Raji (cell line): ENCODE data around the gene NUP98.

Experiments
- POLR2A ChIP-seq: IDR thresholded peaks from 2 replicates; pipeline ENCODE4 v1.6.1; 2011; ENCODE audit warnings: low read depth, low read length, control low read depth; ENCODE audit not compliant: insufficient read depth

Gene NUP98

DNA sequence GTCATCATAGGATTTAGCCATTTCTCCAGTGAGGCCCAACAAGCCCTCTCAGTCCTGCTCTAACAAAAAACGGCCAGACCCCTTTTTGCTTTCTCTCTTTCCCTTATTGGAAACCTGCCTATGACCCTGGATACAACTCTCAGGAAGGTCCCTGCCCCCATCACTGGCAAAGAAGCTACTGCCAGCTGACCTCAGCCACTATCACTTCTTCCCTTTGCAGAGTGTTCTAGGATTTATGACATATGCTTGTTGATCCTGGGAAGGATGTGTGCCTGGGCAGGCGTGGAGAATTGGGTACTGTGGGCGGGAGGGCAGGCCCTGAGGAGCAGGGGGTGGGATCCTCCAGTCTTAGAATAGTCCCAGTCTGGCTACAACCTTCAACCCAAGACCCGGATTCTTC, 18.5 kb upstream of the NUP98 start:
- no peak for TF ChIP-seq POLR2A

DNA sequence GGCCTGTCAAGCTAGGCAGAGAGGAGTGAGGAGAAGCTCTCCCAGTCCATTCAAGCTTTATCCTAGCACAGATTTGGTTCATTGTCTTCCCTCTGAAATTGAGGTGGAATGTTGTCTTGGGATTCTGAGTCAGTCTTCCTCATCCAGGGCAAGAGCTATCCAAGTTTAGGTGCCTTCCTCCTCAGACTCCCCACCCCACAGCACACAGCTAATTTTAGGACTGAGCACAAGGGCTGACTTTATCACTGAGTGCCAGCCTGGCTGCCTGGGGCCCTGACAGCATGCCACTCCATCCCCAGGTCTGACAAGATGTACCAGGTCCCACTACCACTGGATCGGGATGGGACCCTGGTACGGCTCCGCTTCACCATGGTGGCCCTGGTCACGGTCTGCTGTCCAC, 13.6 kb upstream of the NUP98 start:
- no peak for TF ChIP-seq POLR2A

DNA sequence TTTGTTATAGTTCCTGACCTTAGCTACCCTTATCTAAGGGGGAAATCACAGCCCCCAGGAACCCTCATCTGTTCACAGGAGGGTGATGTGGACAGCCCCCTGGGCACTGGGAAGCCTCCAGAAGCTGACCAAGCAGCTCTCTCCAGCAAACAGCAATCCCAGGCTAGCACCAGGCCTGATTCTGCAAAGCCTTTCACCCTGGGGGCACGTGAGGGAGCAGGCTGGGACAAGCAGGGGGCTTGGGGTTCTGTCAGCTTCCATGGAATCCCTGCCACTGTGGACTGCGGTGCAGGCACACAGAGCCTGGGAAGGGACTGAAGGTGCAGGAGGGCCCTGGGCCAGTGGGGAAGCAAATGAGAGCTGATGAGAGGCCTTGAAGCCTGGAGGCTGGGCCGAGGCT, 13.1 kb upstream of the NUP98 start:
- TF ChIP-seq POLR2A, result no peak

DNA sequence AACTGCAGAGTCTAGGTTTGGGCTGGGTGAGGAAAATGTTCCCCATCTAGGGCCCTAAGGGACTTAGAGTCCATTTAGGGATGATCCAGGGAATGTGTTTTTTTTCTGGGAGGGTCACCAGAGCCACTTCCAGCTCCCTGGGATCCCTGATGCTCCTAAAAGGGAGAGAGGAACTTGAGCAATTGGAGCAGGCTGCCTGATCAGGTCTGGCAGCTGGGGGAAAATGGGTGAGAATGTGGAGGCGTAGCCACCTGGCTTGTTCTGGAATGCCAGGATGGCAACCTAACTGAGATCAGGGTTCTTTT, 12.2 kb upstream of the NUP98 start:
- no peak for TF ChIP-seq POLR2A

DNA sequence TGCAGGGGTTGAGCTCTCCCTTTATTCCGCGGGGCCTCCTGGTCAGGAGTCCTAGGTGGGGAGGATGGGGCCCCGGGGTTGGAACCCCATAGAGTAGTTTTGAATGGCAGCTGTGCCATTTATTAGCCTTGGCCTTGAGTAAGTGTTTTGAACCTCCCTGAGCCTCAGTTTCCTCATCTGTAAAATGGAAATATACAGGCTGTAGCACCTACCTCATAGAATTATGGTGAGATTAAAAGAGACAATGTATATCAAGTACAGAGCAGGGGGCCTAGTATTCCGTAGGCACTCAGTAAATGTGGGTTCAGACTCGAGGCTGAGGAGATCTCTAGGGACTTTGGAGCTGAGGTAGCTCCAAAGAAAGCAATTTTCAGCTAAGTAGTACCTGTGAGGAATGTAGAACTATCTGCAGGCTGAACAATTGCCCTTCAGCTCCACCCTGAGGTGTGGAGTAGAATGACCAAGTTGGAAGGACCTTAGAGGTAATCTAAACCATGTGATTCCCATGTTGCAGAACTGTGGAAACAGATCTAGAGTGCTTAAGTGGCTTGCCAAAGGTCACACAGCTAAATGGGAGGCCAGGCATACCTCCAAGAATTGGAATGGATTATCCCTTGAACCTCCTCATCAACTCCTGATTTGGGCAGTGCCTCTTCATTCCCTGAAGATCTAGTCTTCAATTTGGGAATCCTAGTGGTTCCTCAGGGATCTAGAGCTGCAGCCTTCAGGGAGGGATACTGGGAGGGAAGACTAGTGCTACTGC, 11.7 kb upstream of the NUP98 start:
- TF ChIP-seq POLR2A, result no peak

DNA sequence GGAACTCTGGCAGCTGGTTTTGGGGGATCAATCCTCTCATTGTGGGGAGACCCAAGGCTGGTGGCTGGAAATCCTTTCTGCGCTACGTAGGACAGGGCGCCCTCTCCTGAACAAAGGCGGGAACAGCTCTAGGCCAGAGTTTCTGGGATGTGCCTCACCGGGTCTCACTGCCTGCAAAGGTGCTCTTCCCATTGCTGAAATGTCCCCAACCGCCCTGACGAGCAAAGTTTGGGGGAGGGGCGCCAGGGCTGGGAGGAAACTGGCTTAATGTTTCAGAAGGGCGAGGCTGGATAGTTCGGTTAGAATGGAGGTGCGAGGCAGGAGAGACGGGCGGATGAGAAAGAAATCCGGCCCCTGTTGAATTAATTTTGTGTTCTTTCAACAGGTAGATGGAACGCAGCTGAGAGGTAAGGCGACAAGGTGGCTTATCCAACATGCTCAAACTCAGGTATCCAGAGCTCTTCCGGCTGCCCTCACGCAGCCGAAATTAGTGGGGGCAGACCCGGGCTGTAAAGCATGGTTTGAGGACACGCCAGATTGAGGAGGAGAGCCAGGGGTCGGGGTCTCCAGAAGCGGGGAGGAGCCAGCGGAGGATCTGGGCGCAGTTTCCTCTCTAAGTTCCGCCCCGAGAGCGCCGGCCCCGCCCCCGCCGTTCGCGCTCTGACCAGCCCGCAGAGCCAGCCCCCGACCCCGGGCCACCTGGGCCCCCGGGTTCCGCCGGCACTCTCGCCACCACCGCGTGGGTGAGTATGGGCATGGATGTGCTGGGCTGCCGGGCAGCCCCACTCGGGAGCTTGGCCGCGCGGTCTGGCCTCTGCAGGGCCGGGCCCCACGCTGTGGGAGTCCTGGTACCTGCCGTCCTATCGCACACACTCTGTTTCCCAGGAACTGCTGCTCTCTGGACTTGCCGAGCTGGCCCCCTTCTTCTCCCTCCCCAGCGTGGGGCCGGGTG, 10.8 kb upstream of the NUP98 start, which contains the start of gene PGAP2:
PGAP2 (plus strand) TSS at position 652 of the 952 bp plus-strand sequence. CDS start 2,700 bp downstream, outside the sequence.
- peak; percentile 62 for TF ChIP-seq POLR2A

DNA sequence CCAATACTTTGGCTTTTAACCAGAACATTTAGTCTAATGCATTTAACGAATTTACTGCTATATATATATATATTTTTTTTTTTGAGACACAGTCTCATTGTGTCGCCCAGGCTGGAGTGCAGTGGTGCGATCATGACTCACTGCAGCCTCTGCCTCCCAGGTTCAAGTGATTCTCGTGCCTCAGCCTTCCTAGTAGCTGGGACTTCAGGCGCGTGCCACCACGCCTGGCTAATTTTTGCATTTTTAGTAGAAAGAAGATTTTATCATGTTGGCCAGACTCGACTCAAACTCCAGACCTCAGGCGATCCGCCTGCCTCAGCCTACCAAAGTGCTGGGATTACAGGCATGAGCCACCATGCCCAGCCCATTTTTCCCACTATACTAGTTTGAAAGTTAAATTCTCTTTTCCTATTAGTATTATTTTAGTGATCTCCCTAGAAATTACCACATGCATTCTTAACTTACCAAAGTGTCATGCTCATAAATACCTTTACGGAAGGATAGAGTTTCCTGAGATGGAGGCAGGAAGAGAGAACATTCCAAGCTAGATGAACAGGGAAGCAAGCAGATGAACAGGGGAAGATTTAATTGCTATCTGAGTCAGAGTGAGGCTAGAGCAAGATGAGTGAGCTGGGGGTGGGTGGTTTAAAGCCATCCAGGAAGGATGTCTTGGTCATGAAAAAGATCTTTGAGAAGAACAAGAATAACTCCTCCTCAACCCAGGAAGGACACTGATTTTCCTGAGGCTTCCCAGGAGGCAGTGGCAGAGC, 6.6 kb upstream of the NUP98 start:
- no peak for TF ChIP-seq POLR2A

DNA sequence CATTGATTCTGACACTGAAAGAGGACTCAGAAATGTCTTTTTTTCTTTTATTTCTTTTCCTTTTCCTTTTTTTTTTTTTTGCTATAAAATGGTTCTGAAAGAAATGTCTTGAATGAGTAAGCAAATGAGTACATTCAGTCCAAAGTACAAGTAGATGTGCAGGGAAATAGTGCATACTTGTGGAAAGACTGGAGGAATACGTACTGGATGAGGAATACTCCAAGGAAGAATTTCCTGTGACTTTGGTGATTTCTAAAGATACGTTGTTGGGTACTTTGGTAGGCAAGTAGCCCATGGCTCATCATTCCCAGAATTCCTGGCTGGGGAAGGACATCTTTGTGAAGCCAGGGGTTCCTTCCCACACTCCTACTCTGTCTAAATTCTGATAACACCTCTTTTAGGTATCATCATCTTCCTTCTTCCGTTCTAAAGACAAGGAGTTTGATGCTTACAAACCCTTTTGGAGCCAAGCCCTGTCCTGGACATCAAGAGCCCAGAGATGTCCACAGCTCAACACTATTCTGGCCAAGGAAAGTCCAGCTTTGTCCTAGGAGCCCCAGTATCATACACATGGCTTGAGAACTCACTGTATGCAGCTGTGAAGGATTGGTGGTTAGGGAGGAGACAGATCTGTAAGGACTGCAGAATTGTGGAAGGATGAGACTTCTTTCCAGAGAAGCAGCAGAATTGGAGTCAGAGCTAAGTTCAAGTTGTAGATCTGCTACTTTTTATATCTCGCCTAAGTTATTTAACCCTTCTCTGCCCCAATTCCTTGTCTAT, 4.8 kb upstream of the NUP98 start:
- no peak for TF ChIP-seq POLR2A

DNA sequence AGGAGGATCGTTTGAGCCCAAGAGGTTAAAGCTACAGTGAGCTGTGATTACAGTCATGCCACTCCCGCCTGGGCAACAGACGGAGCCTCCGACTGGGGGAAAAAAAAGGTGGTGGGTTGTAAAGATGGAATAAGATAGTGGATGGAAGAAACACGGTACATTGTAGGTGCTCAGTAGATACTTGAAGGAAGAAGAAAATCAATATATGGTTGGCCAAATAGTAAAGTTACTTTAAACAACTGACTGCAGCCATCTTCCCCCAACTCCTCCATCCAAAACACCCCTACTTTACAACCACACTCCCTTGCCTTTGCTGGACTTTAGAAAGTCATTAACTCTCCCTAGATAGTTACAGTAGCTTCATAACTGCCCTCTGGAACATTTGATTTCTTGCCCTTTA, 2.5 kb upstream of the NUP98 start:
- TF ChIP-seq POLR2A, result no peak

DNA sequence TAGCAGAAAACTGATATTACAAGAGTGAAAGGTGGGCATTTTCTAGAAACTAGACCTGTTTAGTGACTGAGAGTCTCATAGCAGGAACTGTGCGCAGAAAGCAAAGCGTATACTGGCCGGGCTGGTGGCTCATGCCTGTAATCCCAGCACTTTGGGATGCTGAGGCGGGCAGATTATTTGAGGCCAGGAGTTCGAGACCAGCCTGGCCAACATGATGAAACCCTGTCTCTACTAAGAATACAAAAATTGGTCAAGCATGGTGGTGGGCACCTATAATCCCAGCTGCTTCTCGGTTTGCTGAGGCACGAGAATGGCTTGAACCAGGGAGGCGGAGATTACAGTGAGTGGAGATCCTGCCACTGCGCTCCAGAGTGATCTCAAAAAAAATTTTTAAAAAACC, 1.8 kb upstream of the NUP98 start:
- no peak for TF ChIP-seq POLR2A

DNA sequence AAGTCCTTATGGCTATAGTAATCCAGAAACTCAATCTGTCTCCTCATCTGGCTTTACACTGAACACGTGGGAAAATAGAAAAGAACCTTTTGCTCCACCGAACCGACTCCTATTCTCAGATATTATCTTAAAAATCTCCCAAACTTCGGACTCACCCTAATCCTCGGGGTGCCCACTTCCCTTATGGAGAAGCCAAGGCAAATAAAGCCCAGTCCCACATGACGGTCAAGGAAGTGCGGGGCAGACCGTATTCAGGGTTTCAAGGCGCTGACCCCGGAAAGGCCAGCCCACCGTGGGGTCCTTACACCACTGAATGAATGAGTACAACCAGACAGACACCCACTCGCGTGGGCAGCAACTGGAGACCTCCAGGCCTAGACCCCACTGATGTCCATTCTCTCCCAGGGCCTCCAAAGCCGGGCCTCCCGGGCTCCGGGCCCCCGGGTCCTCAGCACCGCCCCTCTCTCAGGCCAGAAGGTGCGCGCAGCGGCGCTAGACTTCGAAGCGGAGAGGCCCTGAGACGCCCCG, 489 bp downstream of the NUP98 start:
- TF ChIP-seq POLR2A, result no peak

DNA sequence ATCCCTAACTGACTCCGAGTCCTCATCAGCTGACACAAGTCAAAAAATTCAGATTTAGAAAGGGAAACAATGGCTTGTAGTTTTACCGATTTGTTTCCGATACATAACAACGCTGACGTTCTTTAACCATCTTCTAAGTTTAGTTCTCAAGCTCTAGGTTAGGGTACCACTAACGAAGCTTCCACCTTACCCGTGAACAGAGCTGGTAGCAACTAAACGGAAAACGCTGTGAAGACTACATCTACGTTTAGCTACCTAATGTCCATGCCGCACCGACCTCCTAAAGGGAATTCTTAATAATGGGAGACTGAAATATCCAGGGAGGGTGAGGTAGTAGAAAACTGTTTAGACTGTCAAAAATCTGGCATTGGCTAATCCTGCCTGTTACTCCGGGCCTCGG, 1.0 kb downstream of the NUP98 start:
- TF ChIP-seq POLR2A, result no peak

DNA sequence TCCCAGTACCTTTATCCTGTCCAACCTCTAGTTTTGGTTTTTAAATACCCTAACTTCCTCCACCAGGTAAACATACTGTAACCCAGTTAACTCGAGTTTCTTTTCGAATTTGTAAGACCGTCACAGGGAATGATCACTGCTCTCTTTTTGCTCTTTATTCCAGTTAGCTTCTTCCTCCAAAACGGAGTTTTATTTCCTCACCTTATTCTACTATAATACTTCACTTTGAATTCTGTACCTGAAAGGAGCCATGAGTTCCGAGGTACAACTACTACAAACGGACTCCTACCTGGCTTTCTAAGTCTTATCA, 1.4 kb downstream of the NUP98 start:
- no peak for TF ChIP-seq POLR2A

DNA sequence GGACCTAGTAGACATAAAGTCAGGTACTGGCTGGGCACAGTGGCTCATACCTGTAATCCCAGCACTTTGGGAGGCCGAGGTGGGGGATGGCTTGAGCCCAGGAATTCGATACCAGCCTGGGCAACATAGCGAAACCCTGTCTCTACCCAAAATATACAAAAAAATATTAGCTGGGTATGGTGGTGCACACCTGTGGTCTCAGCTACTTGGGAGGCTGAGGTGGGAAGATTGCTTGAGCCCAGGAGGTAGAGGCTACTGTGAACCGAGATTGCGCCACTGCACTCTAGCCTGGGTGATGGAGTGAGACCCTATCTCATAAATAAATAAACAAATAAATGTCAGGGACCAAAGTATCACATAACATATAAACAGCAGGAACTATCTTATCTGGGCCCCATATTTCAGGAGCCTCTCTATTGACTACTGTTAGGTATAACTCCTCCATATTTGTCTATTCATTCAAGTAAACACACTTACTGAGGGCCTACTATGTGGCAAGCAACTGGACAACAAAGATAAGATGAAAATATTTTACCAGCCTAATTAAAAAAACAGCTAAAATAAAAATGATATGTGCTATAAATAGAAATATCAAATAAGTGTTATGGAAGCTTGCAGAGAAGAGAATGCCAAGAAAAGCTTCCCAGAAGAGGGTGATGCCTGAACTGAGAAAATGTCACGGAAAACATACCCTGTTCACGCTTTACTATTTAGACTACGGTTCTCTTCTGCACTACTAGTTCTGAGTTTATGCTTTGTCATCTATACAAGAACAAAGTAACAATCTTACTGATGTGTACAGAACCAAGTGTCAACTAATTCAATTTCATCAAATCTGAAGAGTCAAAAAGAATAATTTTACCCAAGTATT, 2.0 kb downstream of the NUP98 start:
- no peak for TF ChIP-seq POLR2A
